GM19397 (cell line): ENCODE measurements around the gene YWHAQ.
A peak's percentile ranks its signal among the peaks of the same experiment; 100 is the strongest.
"Not testable (repeated sequence)": the region's sequence is repeated elsewhere in the genome, so short reads cannot be mapped to it uniquely, and the experiment has no call there.

ENCODE experiments used
- ATAC-seq: cut with Tn5 transposase; IDR thresholded peaks from one replicate; pipeline ENCODE4 v1.9.1; 2021; ENCODE audit warnings: mild to moderate bottlenecking, moderate library complexity; ENCODE audit not compliant: unreplicated experiment

The YWHAQ gene

DNA sequence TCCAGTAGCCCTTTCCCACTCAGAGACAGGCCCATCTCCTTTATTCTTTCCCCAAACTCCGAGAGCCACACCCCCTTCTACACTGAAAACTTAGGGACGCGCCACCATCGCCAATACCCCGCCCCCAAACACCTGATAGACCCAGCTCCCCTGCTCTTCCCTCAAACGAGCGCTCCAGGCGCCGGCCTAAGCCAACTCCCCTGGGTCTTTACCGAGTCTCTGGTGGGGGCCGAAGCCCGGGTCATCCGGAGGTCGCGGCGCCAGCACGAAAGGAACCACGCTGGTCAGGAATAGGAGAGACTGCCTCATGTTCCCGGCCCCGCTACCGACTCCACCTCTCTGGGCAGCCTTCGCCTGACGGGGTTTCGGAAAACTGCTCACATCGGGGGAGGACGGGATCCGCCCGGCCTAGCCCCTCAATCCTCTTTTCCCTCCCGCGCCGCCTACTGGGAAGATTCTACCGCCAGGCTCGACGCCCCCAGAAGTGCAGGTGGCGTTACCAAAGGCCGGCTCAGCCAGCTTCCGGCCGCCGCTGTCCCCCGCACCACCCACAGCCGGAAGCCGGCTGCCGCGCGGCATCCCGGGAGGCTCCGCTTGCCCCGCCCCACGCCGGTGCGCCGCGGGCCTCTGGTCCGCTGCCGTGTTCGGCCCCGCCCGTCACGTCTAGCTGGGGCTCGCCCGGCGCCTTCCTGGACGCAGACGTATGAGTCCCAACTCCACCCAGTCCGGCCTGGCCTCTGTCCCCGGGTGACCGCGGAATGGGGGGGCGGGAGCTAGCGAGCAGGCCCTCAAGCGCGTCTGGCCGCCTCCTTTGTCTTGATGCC lies 75.3 kb downstream of the YWHAQ start, which contains the start of gene ADAM17:
Gene ADAM17, minus strand, starts transcription at position 534 of the 824 bp plus-strand sequence. Its CDS starts 225 bp downstream, at position 309.
- peak; percentile 92 for ATAC-seq

DNA sequence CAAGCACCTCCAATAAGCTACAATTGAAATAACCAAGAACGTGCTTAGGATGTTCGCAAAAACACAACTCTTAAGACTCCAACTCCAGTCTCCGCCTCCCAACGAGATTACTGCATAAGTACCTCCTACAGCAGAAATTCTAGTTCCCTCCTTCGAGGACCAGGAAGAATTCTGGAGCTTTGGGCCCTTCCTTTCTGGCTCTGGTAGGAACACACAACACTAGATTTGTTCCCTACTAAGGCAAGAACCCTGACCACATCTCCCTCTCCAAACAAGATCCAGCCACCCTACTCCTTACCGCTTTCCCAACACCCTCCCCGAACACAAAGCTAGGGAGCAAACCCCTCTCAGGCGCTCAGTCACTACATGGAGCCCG lies 75.9 kb downstream of the YWHAQ start:
- ATAC-seq: no peak

DNA sequence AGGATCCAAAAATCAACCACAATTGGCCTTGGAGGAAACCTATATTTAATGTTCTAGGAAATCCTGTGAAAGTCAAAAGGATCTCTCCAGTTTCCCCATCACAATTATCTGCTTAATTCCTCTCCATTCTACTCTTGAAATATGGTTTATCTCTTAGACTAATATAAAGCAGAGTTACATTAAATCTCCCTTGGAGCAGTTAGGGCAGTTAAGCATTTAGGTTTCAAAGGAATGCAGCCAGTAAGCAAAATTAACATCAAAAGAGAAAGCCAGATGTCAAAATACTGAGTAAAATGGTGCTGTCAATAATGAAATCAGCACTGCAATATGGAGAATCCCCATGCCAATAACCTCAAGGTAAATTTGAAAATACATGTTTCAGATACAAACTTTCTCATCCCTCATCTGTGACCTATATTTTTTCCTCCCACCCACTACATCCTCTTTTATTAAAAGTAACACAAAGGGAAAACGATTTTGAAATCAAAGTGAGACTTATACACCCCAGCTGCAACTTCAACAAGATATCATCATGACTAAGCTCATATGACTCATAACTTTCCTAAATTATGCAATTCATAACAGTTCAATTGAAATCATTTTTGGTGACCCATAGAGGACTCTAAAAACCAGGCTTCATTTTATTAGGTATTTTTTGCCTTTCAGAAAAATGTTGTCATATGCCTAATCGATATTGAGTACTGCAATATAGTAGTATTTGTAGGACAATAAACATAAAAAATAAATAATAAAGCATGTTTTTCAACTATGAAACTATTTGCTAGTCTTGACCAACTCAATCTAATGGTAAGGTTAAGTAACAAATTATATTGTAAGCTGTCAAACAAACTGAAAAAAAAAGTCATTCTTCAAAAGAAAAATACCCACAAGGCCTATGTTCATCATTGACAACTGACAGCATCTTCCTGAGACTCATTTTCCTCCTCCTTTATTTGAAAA lies 78.3 kb downstream of the YWHAQ start:
- ATAC-seq: no peak

DNA sequence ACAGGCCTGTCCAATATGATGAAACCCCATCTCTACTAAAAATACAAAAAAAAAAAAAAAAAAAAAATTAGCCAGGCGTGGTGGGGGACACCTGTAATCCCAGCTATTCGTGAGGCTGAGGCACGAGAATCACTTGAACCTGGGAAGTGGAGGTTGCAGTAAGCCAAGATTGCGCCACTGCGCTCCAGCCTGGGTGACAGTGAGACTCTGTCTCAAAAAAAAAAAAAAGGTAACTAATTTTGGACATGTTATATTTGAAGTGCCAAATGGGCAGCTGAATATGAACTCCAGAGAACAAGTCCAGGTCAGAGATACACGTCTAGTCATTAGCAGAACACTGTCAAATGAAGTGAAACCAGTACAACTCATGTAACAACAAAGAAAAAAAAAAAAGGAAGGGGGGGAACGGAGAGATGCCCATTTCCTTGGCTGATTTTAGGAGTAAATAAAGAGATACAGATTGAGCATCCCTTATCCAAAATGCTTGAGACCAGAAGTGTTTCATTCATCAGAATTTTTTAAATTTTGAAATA lies 79.9 kb downstream of the YWHAQ start:
- ATAC-seq: not testable (repeated sequence)

DNA sequence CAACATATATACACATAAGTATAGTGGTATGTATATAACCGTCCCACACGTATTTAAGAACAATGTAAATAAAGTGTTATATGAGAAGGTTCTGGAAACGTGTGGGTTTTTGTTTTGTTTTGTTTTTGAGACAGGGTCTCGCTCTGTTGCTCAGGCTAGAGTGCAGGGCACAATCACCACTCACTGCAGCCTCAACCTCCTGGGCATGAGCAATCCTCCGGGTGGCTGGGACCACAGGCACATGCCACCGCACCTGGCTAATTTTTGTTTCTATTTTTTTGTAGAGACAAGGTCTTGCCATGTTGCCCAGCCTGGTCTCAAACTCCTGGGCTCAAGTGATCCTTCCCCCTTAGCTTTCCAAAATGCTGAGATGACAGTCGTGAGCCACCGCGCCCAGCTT lies 81.4 kb downstream of the YWHAQ start:
- ATAC-seq: peak; percentile 29

DNA sequence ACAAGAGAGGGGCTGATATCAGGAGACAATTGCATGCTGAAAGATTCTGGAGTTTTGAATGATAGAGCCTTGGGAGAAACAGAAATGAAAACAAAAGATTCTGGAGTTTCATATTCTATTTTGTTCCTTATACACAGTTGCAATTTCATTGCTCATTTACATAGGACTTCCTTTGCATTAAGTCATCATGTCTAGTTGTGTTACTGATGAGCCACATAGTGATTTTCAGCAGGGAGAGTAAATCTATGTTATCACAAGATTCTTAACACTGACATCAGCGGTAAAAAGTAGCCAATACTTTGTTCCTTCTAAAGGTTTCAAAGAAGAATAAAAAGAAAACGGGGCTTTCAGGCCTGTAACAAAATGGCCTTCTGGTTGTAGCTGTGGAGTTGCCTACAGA lies 82.3 kb downstream of the YWHAQ start:
- ATAC-seq: peak; percentile 40

DNA sequence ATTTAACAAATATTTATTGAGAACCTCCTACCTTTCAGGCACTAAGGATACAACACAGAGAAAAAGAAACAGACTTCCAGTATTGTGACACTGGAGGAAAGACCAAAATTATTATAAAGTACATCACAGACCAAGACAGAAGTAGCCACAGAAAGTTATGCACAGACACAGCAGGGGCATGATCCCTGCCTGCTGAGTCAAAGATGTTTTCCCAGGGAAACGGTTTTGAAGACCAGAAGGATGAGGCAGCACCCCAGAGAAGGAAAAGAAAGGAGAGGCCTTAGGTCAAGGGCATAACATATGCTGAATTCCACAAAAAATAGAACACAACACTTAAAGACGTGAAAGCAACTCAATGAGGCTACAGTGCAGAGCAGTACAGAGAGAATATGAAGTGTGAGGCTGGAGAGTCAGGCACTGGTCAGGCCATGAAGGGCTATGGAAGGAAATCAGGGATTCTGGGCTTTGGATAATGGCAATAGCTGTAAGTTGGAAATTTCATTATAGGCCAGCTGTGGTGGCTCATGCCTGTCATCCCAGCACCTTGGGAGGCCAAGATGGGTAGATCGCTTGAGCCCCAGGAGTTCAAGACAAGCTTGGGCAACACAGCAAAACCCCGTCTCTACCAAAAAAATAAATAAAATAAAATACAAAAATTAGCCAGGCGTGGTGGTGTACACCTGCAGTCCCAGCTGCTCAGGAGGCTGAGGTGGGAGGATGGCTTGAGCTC lies 83.4 kb downstream of the YWHAQ start:
- peak; percentile 8 for ATAC-seq

DNA sequence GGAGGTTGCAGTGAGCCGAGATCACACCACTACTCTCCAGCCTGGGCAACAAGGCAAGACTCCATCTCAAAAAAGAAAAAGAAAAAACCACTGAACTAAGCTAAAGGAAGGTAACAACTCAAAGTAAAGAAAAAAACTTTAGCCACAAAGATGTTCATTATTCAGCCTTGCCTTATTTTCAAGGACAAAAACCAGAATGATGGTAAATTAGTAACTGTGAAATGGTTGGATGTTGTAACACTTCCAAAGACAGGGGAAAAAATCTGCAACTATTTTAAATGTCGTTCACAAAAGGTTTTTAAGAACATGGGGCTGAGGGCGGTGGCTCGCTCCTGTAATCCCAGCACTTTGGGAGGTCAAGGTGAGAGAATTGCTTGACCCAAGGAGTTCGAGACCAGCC lies 85.3 kb downstream of the YWHAQ start:
- ATAC-seq: no peak

DNA sequence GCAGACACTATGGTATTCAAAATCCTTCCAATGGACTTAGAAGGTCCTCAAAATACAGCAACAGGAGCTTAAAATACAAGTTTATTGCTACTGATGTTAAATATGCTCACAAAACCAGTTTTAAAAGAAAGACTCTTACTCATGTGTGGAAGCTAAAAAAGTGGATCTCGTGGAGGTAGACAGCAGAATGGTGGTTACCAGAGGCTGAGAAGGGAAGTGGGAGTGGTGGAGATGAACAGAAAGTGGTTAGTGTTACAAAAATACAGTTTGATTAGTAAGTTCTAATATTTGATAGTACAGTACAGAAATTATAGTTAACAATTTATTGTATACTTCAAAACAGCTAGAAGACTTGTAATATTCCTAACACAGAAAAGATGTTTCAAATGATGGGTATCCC lies 87.2 kb downstream of the YWHAQ start:
- no peak for ATAC-seq

DNA sequence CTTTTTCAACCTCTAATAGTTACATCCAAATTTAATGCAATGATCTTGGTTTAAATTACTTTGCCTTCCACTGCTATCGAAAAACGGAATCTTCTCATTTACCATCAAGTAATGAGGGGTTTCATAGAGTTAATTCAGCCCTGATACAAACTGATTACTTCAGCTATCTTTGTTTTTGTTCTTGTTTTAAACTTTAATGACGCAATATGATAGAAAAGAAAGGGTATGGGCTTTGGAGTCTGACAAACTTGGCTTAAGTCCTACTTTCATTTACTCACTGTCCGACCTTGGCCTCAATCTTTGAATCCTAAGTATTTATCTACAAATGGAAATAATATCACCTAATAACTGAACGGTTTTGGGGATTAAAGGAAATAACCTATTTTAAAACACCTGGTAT lies 91.3 kb downstream of the YWHAQ start:
- no peak for ATAC-seq

DNA sequence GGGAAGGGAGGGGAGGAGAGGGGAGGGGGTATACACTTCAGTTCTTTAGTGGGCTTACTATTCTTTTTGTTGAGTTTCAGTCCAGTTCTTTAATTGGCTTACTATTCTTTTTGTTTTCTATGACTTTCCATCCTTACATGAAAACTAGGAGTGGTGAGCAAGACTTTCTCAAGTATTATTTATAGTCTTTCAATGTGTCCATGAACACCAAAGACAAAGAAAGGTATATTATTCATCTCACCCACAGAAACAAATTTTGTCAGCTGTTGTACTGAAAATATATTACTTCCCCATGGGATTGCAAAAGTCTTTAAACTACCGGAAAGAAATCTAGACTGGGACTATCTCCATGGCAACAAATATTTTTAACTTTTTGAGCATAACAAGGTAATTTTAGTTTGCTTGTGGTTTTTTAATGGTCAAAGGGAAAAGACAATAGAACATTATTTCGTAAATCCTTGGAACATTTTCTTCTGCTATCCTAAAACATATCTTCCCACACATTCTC lies 92.7 kb downstream of the YWHAQ start:
- ATAC-seq: no peak

DNA sequence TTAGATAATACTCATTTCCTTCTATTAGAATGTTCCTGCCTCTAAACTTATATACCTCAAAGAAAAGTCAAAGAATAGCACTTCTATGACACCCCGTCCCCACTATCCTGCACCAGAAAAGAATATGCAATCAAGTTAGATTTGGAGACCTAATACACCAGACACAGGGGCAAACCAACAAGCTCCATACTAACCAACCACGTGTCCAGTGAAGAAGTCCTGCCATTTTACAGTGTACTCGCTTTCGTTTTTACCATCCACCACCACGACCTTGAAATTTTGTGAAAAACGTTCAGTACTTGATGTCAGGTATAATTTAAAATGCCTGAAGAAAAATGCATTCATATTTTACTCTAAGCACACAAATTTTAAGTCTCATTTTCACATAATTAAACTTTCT lies 94.3 kb downstream of the YWHAQ start:
- ATAC-seq: no peak

DNA sequence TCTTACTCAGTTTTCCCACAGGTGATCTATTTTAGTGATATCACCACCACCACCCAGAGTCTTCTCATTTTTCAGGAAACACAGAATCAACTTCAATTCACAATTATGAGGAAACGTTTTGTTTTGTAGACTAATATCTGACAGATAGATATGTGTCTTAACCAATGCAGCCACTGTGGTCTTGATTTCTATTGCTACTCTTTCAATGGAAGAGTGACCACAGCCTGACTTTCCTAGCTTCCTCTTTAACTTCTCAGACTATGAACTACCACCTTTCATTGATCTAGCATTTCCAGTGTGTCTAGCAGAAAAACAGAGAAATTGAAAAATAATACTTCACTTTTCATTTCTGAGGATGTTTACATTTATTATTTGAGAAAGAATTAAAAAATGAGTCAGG lies 95.6 kb downstream of the YWHAQ start:
- ATAC-seq: no peak
